Neural cell (in vitro differentiated cells): ENCODE results near the gene OR10P1.

Experiments
- CTCF ChIP-seq: fragments of 450-650 bp; IDR thresholded peaks from 2 replicates; pipeline ENCODE4 v1.5.1; 2014; ENCODE audit warnings: antibody characterized with exemption, mild to moderate bottlenecking, moderate library complexity; ENCODE audit not compliant: poor library complexity, severe bottlenecking
- EZH2 ChIP-seq: fragments of 200-600, 300-800 bp; shearing (Covaris generic), sonication (generic); IDR thresholded peaks from 2 replicates; pipeline ENCODE4 v1.6.1; 2014; ENCODE audit warnings: antibody characterized with exemption, low read length, borderline replicate concordance, mild to moderate bottlenecking; ENCODE audit not compliant: insufficient read depth, poor library complexity, severe bottlenecking
- MXI1 ChIP-seq: fragments of 450-650 bp; conservative IDR thresholded peaks from 2 replicates; pipeline ENCODE4 v1.6.1; 2014; ENCODE audit warnings: antibody characterized with exemption, mild to moderate bottlenecking; ENCODE audit not compliant: poor library complexity, severe bottlenecking
- POLR2AphosphoS5 ChIP-seq: IDR thresholded peaks from 2 replicates; pipeline ENCODE4 v1.6.1; 2012
- RAD21 ChIP-seq: fragments of 450-650 bp; conservative IDR thresholded peaks from 2 replicates; pipeline ENCODE4 v1.6.1; 2014; ENCODE audit warnings: antibody characterized with exemption, mild to moderate bottlenecking, moderate library complexity
- SMC3 ChIP-seq: fragments of 450-650 bp; conservative IDR thresholded peaks from 2 replicates; pipeline ENCODE4 v1.6.1; 2014; ENCODE audit warnings: antibody characterized with exemption, mild to moderate bottlenecking, moderate library complexity; ENCODE audit not compliant: poor library complexity
- TAF1 ChIP-seq: IDR thresholded peaks from 2 replicates; pipeline ENCODE4 v1.6.1; 2012; ENCODE audit warnings: low read depth

DNA sequence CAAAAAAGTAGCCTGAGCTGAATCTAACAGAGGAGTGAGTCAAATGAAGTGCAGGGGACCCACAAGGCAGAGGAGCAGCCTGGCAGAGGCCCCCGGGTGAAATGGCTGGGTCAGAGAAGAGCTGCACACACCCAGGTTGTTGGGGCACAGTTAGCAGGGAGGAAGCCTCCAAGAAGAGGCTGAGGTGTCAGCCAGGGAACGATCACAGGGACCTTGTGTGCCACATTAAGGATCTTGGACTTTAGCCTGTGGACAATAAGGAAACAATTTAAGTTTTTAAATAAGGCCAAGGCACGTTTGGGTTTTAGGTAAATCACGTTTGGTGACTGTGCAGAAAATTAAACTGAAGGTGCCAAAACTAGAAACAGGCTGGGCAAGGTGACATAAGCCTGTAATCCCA, 35.1 kb downstream of the OR10P1 start:
- TF ChIP-seq CTCF: no peak
- TF ChIP-seq EZH2: no peak
- no peak for TF ChIP-seq TAF1
- TF ChIP-seq MXI1: no peak
- TF ChIP-seq RAD21: no peak
- no peak for TF ChIP-seq POLR2AphosphoS5
- no peak for TF ChIP-seq SMC3
